ENCODE data around the gene SULT4A1.

SULT4A1 gene

GRCh38 chr22:43843783-43844530 is 18.4 kb downstream of the SULT4A1 start:
- DNase-seq: no peak

DNA sequence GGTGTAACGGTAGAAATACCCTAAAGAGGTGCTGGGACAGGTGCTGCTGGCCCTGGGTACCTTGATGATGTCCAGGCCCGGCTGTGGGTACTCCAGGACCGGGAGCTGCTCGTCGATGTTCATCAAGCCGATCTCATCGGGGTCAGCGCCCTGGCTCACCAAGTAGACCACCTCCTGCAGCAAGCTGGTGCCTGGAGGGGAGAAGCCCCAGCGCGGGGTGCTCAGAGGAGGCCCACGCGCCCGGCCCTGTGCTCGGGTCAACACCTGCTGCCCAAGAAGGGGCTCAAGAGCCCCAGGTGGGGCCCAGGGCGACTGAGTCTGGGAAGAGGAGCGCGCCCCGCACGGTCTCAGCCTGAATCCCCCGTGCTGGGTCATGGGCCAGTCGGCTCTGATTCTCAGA is 20.6 kb downstream of the SULT4A1 start:
- no peak for DNase-seq

- no peak for DNase-seq
Measured at GRCh38 chr22:43840851-43841250, 21.5 kb downstream of the SULT4A1 start.

GRCh38 chr22:43840431-43840830 is 21.9 kb downstream of the SULT4A1 start:
- DNase-seq: no peak

DNA sequence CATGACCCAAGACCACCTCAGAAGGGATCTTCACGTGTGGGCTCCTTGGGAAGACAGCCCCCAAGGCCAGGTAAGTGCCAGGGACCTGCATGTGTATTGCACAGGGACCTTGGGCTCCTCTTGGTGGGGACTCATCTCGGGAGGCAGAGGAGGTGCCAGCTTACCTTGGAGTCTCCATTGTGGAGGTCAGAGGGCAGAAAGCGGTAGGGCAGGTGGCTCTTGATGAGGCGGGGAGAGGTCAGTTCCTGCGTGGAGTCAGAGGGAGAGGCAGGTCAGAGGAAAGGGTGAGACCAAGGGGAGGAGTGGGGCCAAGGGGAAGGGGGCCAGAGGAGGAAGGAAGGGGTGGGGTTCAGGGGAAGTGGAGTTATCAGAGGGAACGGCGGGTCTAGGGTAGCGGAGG is 22.5 kb downstream of the SULT4A1 start:
- no peak for DNase-seq

DNA sequence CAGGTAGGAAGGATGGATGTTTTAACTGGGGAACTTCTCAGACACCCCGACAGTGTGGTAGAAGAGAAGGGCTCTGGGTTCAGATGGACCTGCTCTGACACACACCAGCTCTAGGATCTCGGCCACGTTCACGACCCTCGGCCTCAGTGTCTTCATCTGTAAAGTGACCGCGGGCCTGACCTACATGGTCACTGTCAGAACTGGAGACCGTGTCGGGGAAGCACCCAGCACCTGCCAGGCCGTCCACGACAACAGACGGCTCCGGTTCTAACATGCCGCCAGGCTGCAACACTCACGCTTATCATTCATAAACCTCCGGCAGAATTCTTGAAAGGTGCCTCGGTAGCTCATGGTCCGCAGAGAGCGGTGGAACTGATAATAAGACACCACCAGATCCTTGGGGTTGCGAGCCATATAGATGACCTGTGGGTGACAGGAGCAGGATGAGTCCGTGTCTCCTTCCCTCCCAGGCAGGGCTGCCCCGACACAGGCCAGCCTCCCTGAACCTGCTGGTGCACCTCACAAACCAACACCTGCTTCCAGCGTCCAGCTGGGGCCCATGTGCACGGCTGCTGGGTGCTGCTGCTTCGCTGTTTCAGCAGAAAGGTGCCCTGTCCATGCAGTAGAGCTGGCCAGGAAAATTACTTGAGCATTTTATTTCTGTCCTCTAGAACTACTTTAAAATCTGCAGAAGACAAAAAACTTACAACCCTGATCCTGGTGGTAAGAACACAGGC is 23.6 kb downstream of the SULT4A1 start:
- no peak for DNase-seq

DNA sequence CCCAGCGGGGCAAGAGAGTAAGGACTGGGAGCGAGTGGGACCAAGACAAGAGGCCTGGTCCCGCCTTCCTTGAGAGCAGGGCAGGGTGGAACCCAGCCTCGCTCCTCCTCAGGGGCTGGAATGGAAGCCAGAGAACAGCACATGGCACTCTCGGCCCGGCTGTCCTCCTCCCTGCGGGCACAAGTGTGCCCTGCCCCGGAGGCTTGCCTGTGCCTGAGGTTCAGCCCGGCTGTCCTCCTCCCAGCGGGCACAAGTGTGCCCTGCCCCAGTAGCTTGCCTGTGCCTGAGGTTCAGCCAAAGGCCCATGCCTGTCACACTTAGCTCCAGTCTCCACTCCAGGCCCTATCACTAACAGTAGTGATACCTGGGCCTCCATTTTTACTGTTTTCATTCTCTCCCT is 24.2 kb downstream of the SULT4A1 start:
- no peak for DNase-seq

GRCh38 chr22:43837666-43838065 is 24.6 kb downstream of the SULT4A1 start:
- no peak for DNase-seq

GRCh38 chr22:43835736-43836135 is 26.6 kb downstream of the SULT4A1 start:
- DNase-seq: no peak

DNA sequence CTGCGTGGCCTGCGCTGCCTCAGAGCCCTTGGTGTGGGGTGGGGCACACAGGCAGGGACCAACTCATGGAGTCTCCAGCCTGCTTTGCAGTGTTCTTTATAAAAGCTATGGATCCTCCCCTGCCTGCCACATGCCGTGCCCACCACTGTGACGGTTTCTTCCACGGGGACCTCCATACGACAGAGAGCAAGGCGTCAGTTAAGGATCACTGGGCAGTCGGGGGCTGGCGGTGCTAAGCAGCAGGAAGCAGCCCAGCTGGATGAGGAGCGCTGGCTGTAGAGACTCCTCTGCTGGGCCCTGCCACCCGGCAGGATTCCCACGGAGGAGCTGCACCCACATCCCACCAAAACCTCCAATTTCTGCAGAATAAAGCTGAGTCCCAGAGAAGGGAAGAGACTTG is 27.1 kb downstream of the SULT4A1 start:
- no peak for DNase-seq

- DNase-seq: no peak
Measured at GRCh38 chr22:43833286-43834240, 28.8 kb downstream of the SULT4A1 start.

GRCh38 chr22:43832393-43833265 is 29.7 kb downstream of the SULT4A1 start:
- DNase-seq: no peak

DNA sequence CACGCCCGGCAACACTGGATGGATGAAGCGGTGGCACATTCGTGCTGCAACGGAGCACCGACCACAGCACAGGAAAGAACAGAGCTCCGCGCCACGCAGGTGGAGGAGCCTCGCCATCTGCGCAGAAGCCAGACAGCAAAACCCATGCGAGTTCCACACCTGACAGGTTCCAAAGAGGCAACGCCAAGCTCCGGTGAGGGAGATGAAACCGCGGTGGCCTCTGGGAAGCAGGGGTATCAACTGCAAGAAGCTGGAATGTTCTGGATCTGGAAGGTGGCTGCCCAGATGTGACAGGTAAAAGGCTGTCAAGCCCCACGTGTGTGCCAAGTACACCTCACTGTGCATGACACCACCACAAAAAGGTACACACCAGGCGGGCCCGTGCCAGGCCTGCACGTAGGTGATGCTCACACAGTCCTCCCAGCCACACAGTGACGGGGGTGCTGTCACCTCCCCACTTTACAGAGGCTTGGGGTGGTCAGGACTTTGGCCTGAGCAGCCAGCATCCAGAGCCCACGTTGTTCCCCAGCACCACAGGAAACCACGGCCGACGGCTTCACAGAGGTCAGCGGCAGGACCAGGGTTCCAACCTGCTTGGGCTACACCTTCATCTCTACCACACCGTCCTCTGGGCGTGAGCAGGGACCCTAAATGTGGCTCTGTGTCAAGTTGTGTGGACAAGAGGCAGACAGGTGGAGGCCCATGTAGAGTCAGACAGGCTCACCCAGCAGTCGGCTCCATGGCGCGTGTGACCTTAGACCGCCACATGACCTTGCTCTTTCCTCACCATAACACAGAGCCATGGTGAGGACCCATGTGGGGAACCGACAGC is 30.5 kb downstream of the SULT4A1 start:
- no peak for DNase-seq

DNA sequence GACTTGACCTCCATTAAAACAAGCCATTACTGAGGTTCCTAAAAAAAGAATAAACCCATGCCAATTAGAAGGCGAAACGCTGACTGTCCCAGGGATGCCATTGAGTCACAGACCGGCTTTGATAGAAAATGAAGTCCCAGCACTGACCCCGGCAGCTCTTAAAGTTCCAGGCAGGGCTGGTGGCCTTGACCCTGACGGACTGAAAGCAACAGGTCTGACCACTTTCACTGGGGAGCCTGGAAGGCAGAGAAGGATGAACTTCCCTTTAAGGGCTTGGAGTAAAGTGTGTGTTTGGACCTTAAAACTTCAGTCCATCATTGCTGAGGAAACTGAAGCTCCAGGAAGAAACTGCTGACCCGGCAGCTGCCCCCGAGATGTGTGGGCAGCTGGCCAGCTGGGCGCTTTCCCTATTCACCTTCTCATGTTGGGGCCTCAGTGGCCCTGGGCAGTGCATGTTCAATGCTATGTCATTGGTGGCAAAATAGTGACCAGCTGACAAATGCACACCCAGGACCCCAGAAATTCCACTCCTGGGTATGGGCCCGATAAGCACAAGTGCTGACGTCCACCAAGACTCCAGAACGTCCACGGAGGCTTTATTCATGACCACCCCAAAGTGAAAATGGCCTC is 31.3 kb downstream of the SULT4A1 start:
- no peak for DNase-seq

DNA sequence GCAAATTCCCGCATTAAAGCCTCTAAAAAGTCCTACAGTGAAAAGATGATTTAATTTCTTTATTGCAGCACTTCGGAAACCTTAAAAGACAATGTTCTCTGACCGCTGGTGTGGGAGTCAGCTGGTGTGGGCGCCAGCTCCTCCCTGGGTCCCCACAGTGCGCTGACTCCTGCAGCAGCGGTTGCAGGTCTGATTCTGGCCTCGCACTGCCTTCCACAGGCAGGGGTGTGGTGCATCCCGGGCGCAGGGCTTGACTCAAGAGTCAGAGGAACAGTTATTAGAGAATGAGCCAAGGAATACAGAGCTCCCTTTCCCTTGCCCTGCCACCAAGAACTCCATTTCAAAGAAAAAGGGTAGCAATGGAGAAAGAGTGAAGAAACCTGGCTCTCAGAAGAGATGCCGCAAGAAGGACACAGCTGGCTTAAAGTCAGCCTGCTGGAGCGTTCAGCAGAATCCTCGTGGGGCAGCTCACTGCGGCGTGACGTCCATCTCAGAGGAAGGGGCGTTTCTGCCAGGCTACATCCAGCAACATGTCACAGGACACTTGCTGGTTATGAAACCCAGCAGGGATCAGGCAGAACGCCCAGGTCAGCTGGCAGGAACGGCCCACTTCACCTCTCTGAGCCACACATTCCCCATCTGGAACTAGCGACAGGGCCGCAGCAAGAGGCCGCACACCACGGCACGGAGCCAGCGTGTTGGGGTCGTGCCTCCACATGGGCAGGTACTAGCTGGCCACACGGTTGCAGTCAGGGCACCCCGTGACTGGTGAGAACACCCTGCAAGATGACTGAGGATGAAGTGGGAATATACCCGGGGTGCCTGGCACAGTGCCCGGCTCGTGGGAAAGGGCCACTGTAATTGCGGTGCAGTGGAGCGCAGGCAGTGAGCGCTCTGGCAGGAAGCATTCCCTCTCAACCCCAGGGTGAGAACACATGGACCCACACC is 32.1 kb downstream of the SULT4A1 start:
- no peak for DNase-seq

GRCh38 chr22:43828998-43829782 is 33.1 kb downstream of the SULT4A1 start:
- no peak for DNase-seq

GRCh38 chr22:43828725-43828997 is 33.7 kb downstream of the SULT4A1 start:
- DNase-seq: no peak

- no peak for DNase-seq
Measured at GRCh38 chr22:43827926-43828724, 34.2 kb downstream of the SULT4A1 start.
